ENCODE measurements around the gene ZNF469. TPM values are rescaled to one million over a fixed set of nuclear protein-coding genes. Genes with fewer than 3 reads are reported as not detected.

ZNF469 gene
- total and polyA plus RNA-seq, 4 donors: 0.04 to 0.50 (median 0.36) TPM

GRCh38 chr16:88411951-88412576, 29.3 kb downstream of the ZNF469 start:
- Histone ChIP-seq H3K9ac (ENCODE audit: low read depth in 1 of 2, low read length in 2 of 2) (no peak overlapping the region), H3K27ac (ENCODE audit: low read depth in 1 of 2, low read length in 2 of 2) (no peak overlapping the region), H3K9me3 (ENCODE audit: control insufficient read depth in 4 of 4, low read length in 3 of 4) (no peaks in the 10 kb centered on the region), H3K36me3 (ENCODE audit: control insufficient read depth in 4 of 4, insufficient read depth in 3 of 4, low read depth in 1 of 4, low read length in 3 of 4) (no peaks in the 10 kb centered on the region), H3K4me1 (ENCODE audit: control insufficient read depth in 4 of 4, insufficient read depth in 4 of 4, low read length in 3 of 4) (no peaks in the 10 kb centered on the region), H3K27me3 (ENCODE audit: control insufficient read depth in 4 of 4, insufficient read depth in 4 of 4, low read length in 3 of 4) (no peaks in the 10 kb centered on the region), H3K4me3 (ENCODE audit: low read depth in 1 of 3, low read length in 3 of 3) (no peak overlapping the region)
- 88% methylated on average over 18 of the region's 18 CpGs for WGBS
- DNase-seq (ENCODE audit: low spot score): no peak
- TF ChIP-seq JUND (IDR thresholded peaks at IDR 0.05) (no peak), FOXA2 (IDR thresholded peaks at IDR 0.05) (no peak), HNF4A (conservative IDR thresholded peaks at IDR 0.05) (no peak), TAF1 (conservative IDR thresholded peaks at IDR 0.05) (no peak), NR2F2 (IDR thresholded peaks at IDR 0.05) (no peak), RXRA (IDR thresholded peaks at IDR 0.05) (no peak), SP1 (IDR thresholded peaks at IDR 0.05) (no peak), FOXA1 (IDR thresholded peaks at IDR 0.05) (no peak), YY1 (IDR thresholded peaks at IDR 0.05) (no peak), CTCF (IDR thresholded peaks at IDR 0.05; ENCODE audit: low read depth, low read length, missing input control) (no peak), GABPA (IDR thresholded peaks at IDR 0.05 in 1 of 2, conservative IDR thresholded peaks at IDR 0.05 in 1 of 2) (no peak), RAD21 (IDR thresholded peaks at IDR 0.05) (no peak), HNF4G (IDR thresholded peaks at IDR 0.05) (no peak), ZBTB33 (IDR thresholded peaks at IDR 0.05) (no peak), EGR1 (IDR thresholded peaks at IDR 0.05; ENCODE audit: low read depth in 2 of 2) (no peak)
- TF ChIP-seq, protein P1, sequence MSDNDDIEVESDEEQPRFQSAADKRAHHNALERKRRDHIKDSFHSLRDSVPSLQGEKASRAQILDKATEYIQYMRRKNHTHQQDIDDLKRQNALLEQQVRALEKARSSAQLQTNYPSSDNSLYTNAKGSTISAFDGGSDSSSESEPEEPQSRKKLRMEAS (IDR thresholded peaks at IDR 0.05): no peak
- TF ChIP-seq, protein P2, sequence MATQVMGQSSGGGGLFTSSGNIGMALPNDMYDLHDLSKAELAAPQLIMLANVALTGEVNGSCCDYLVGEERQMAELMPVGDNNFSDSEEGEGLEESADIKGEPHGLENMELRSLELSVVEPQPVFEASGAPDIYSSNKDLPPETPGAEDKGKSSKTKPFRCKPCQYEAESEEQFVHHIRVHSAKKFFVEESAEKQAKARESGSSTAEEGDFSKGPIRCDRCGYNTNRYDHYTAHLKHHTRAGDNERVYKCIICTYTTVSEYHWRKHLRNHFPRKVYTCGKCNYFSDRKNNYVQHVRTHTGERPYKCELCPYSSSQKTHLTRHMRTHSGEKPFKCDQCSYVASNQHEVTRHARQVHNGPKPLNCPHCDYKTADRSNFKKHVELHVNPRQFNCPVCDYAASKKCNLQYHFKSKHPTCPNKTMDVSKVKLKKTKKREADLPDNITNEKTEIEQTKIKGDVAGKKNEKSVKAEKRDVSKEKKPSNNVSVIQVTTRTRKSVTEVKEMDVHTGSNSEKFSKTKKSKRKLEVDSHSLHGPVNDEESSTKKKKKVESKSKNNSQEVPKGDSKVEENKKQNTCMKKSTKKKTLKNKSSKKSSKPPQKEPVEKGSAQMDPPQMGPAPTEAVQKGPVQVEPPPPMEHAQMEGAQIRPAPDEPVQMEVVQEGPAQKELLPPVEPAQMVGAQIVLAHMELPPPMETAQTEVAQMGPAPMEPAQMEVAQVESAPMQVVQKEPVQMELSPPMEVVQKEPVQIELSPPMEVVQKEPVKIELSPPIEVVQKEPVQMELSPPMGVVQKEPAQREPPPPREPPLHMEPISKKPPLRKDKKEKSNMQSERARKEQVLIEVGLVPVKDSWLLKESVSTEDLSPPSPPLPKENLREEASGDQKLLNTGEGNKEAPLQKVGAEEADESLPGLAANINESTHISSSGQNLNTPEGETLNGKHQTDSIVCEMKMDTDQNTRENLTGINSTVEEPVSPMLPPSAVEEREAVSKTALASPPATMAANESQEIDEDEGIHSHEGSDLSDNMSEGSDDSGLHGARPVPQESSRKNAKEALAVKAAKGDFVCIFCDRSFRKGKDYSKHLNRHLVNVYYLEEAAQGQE (IDR thresholded peaks at IDR 0.05): no peak
- TF ChIP-seq, protein P3, sequence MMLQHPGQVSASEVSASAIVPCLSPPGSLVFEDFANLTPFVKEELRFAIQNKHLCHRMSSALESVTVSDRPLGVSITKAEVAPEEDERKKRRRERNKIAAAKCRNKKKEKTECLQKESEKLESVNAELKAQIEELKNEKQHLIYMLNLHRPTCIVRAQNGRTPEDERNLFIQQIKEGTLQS (IDR thresholded peaks at IDR 0.05): no peak
